AG08395 (cell line): Measurements from ENCODE around the gene IL1R1.
A peak's percentile ranks its signal among the peaks of the same experiment; 100 is the strongest.
"Not testable (repeated sequence)": the region's sequence is repeated elsewhere in the genome, so short reads cannot be mapped to it uniquely, and the experiment has no call there.

Experiments used
- DNase-seq: peaks from one replicate; pipeline ENCODE4 v3.0.0; 2012; ENCODE audit warnings: mixed read lengths, low spot score

The IL1R1 gene

DNA sequence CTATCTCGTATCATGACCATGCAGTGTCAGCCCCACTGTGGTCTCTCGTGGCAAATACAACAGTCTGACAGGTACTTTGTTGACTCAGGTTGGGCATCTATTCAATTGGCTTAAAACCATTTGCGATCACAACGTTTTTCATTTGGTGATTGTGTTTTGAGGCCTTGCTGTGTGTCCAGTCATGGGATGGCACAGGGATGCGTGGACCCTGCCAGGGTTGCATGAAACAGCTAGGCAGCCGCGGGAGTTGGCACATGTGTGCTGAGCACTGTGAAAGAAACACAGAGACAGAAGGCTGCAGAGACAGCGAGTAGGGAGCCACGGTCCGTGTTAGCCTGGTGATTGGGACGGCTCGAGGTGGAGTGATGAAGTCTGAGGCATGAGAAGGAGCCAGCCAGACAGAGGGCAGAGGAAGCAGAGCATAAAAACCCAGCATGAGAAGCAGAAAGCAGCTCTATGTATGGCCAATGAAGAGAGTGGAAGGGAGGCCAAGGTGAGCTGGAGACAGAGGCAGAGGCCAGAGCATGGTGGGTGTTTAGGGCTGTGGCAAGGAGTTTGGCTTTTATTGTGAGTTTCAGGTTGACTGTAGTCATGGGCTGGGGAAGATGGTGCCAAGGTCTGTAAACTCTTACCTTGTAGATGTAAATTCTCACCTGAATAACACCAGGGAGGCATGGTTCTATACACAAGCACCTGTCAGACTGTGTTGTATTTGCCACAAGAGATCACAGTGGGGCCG, 31.8 kb upstream of the IL1R1 start:
- DNase-seq: no peak

- no peak for DNase-seq
Measured at GRCh38 chr2:102111823-102112222, 30.7 kb upstream of the IL1R1 start.

DNA sequence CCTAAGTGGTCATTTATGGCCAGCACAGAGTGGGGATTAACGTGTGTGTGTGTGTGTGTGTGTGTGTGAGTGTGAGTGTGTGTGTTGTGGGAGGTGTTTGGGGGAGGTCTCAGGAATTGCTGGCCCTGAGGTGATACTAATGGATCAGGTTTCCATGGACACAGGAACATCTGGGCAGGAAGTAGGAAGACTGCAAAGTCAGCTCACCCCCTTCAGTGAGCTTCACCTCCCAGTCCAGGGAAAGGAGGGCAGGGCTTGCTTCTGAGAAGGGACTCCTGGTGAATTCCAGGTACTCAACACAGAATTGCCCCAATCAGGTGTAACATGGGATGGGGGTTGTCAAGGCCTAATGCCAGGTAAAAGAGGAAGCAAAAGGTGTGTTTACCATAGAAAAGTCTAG, 30.3 kb upstream of the IL1R1 start:
- DNase-seq: no peak

- peak; percentile 31 for DNase-seq
Measured at GRCh38 chr2:102112692-102113665, 29.6 kb upstream of the IL1R1 start.

GRCh38 chr2:102114290-102114721, 28.2 kb upstream of the IL1R1 start:
- DNase-seq: peak; percentile 14

DNA sequence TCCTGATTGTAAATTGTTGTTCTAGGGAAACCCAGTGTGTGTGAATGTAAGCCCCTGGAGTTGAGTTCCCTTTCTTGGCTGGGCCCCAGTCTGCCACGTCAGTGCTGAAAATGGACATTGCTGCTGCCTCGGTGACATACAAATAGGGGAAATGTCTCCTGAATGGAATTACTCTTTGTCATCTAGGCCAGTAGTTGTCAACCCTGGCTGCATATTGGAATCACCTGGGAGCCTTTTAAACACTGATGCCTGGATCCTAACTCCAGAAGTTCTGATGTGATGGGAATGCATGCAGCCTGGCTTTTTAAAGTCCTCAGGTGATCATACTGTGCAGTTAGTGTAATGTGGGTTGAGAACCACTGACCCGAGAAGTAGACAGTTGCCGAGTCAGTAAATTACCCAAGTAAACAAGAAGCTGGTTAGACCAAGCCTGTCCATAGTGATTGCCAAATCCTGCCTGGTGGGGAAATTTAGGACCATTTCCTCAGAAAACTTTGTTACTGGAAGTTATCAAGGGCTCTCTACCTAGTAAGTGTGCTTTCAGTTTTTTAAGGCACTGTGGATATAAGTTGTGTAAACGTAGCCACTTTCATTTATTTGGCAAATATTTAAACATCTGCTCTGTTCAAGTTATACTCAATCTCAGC, 27.6 kb upstream of the IL1R1 start:
- no peak for DNase-seq

GRCh38 chr2:102116630-102117471, 25.7 kb upstream of the IL1R1 start:
- DNase-seq: no peak

DNA sequence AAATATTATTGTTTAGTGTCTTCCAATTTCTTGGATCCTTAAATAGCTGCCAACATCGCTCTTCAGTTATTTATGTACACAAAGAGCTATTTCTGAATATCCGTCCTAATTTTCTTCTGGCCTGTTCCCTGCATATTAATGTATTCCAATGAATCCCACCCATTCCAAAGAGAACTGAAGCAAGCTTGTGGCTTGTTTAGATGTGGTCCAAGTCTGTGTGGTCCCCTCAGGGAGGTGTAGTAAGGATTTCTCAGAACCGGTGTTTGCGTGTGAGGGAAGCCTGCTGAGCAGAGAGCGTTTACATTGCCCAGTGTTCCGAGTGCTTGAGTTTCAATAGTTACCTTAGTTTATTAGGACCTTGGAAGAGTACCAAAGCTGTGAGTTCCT, 25.1 kb upstream of the IL1R1 start:
- no peak for DNase-seq

GRCh38 chr2:102119255-102119654, 23.3 kb upstream of the IL1R1 start:
- DNase-seq: no peak

GRCh38 chr2:102120261-102120660, 22.3 kb upstream of the IL1R1 start:
- no peak for DNase-seq

DNA sequence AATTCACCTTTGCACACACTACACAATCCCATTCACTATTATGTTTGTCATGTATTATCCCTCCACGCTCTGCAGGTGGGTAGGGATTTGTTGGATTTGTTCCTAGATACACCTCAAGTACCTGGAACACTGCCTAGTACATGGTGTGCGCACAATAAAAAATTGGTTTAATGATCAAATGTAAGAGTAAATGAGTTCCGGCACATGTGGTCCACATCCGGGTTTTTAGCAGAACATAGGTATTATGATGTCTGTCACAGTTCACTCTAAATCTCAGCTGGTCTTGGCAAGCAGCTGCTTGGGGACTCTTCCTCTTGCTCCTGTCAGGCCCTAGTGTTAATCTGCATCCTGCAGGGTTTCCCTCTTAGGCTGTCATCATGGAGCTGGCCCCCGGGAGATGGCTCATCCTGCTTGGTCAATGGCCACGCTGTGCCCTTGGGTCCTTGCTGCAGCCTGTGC, 21.8 kb upstream of the IL1R1 start:
- no peak for DNase-seq

GRCh38 chr2:102122115-102122514, 20.4 kb upstream of the IL1R1 start:
- peak; percentile 91 for DNase-seq

DNA sequence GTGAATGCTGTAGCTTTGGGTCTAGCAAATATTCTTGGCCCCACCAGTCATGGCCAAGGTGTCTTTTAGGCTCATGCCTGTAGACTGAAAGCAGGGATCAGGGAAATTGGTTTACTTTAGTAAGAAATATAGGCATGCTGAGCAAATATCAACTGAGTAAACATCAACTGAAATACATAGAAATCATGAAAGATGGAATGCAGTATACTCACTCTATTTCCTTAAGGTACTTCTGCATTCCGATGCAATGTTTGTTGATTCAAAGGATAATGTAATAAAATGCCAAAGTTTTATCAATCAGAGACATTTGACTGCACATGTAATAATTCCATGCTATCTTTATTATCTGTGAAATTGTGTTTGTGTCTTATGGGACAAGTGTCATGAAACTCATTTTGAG, 19.6 kb upstream of the IL1R1 start:
- DNase-seq: no peak

DNA sequence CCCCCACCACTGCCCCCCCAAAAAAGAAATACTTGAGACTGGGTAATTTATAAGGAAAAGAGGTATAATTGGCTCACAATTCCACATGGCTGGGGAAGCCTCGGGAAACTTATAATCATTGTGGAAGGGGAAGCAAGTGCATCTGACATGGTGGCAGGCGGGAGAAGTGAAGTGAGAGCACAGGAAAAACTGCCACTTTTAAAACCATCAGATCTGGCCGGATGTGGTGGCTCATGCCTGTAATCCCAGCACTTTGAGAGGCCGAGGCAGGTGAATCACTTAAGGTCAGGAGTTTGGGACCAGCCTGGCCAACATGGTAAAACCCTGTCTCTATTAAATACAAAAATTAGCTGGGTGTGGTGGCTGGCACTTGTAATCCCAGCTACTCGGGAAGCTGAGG, 18.1 kb upstream of the IL1R1 start:
- not testable (repeated sequence) for DNase-seq

- DNase-seq: no peak
Measured at GRCh38 chr2:102126169-102126568, 16.4 kb upstream of the IL1R1 start.

DNA sequence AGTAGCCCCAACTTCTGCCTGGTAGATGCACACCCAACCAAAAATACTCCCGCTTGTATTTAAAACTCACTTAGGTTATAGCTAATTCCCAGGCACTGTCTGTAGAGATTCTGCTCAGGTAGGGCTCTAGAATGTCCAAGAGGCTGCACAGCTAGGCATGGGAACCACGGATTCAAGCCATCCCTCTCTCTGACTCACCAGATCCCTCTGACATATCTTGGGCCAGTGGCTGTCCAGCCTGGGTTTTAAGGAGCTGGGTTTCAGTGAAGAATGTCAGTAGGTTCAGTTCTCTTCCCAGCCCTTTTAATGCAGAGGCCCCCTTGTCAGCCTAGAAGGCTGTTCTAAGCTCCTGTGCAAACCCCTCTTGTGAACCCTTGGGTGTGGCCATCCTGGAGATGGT, 15.9 kb upstream of the IL1R1 start:
- DNase-seq: no peak

DNA sequence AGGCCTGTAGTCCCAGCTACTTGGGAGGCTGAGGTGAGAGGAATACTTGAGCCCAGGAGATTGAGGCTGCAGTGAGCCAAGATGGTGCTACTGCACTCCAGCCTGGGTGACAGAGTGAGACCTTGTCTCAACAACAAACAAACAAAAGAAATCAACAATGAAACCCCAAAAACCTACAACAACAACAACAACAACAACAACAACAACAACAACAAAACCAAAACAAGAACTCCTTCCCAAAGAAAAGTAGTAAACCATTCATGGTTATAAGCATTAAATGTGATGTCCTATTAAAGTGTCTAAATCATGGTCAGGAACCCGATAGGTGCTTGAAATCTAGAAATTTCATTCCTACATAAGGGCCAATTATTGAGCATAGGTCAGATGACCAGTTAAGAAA, 13.5 kb upstream of the IL1R1 start:
- no peak for DNase-seq

DNA sequence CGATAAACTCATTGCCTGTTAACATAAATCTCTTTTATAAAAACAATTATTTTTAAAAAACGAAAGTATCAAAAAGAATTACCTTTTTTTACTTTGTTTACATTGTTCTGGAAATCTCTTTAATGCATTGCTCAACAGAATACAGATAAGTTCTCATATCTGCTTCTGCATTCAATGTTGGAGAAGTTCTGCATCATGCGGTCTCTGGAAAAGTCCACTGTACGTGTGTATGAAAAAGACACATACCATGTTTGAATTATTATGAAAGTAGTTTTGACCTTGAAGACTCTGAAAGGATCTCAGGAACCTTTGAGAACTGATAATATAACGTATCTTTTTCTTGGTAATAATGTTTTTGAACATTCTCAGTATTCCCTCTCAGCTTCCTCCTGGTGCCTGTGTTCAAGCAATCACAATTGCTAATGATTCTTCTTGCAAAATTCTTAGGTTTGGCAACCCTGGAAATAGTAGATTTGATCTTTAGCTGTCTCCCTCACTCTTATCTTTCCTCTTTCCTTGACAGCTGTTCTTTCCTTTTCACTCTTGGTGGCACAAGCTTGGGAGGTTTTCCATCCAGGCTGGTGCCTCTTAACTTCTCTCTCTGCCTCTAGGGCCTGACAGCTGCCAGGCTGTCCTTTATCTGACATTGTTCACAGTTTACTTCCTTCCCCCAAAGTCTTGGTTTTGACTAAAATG, 12.4 kb upstream of the IL1R1 start:
- no peak for DNase-seq

DNA sequence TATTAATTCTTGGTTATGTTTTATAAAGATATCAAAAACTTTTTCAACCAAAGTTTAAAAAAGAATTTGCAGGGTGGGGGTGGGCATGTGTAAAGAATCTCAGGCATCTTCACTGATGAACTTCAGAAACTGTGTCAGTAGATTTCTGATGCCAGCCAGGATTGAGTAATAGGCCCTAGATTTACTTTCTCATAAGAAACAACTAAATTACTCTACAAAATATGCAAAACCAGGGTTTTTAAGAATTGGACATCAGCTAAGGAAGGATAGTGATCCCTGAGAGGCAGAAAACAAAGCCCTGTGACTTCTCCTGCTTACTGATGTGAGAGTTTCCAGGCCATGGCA, 11.9 kb upstream of the IL1R1 start:
- DNase-seq: no peak

GRCh38 chr2:102131564-102131963, 11.0 kb upstream of the IL1R1 start:
- no peak for DNase-seq

- no peak for DNase-seq
Measured at GRCh38 chr2:102137138-102137537, 5.4 kb upstream of the IL1R1 start.
